H1 (cell line): ENCODE results near the gene KRTAP5-8.

Experiments
- NRF1 ChIP-seq: IDR thresholded peaks from 2 replicates; pipeline ENCODE4 v1.6.1; 2011; ENCODE audit warnings: mild to moderate bottlenecking, low read depth, low read length, improper control_type of control experiment
- YY1 ChIP-seq: IDR thresholded peaks from 2 replicates; pipeline ENCODE4 v1.6.1; 2011; ENCODE audit warnings: low read depth, mild to moderate bottlenecking, low read length

DNA sequence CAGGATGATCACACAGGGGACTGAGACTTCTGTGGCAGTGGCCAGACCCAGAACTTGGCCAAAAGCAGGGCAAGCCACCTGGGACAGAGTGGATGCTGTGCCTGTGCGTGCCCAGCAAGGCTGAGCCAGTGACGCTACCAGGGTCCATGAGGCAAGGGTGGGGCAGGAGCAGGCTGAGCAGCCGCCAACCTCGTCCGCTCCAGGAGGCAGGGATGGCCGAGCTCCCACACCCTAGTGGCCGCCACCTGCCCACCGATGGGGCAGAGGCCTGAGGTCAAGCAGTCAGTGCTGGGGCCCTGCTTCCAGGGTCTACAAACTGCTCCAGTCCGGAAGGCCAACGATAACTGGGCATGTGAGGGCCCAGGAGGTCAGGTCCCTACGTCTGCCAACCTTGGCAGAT lies 17.7 kb downstream of the KRTAP5-8 start:
- TF ChIP-seq NRF1 (no peak), YY1 (no peak)
